ENCODE results near the gene PARP14.

DNA sequence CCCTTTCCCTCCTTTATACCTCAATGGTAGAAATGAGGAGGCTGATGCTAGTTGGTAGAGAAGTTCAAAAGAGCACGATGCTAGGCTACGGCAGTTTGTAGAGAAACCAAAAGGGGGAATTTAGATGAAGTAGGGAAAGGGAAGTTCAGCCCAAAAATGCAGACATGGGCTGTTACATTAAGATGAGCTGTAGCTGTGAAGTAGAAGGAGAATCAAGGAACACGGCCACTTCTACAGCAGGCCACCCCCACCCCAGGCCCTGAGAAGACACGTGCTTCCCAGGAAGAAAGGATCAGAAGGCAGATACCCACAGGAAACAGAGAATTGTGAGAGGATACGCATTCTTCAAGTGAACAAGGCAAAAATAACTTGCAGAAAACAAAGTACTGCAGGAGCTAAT, 2.1 kb upstream of the PARP14 start:
- TF ChIP-seq, protein P1, sequence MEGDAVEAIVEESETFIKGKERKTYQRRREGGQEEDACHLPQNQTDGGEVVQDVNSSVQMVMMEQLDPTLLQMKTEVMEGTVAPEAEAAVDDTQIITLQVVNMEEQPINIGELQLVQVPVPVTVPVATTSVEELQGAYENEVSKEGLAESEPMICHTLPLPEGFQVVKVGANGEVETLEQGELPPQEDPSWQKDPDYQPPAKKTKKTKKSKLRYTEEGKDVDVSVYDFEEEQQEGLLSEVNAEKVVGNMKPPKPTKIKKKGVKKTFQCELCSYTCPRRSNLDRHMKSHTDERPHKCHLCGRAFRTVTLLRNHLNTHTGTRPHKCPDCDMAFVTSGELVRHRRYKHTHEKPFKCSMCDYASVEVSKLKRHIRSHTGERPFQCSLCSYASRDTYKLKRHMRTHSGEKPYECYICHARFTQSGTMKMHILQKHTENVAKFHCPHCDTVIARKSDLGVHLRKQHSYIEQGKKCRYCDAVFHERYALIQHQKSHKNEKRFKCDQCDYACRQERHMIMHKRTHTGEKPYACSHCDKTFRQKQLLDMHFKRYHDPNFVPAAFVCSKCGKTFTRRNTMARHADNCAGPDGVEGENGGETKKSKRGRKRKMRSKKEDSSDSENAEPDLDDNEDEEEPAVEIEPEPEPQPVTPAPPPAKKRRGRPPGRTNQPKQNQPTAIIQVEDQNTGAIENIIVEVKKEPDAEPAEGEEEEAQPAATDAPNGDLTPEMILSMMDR (IDR thresholded peaks at IDR 0.05; ENCODE audit: low read depth, low read length), result no peak
- TF ChIP-seq EZH2phosphoT487 (IDR thresholded peaks at IDR 0.05; ENCODE audit: low read depth), result no peak

All from OCI-LY3 (cell line).